Heart left ventricle (tissue), 16 donors: ENCODE measurements around the gene DRD4. TPM values are rescaled to one million over a fixed set of nuclear protein-coding genes. Genes with fewer than 3 reads are reported as not detected.

Experiments used
- ATAC-seq, 4 donors: fragments of 200-7000 bp; cut with Tn5 transposase; one replicate each; pipeline ENCODE4 v1.9.1; 2020 to 2022; ENCODE audit warnings: moderate library complexity in 4 of 4, mild to moderate bottlenecking in 3 of 4, moderate number of reproducible peaks in 1 of 4
- DNase-seq, 5 donors: peaks; one replicate each; pipeline ENCODE4 v3.0.0-alpha.2; 2020
- H3K27ac ChIP-seq, 12 donors: fragments of 200-600 bp; sonication (generic) in 4 of 12; one replicate each; pipeline versions ENCODE4 v1.5.0 to v1.8.0; 2016 to 2022; ENCODE audit warnings: mild to moderate bottlenecking in 2 of 12
- H3K27me3 ChIP-seq, 9 donors: fragments of 200-600 bp; sonication (generic) in 2 of 9; one replicate each; pipeline versions ENCODE4 v1.5.1 to v1.8.0; 2016 to 2022; ENCODE audit warnings: mild to moderate bottlenecking in 3 of 9
- H3K36me3 ChIP-seq, 9 donors: fragments of 200-600 bp; sonication (generic) in 2 of 9; one replicate each; pipeline versions ENCODE4 v1.5.0 to v1.8.0; 2018 to 2022; ENCODE audit warnings: mild to moderate bottlenecking in 2 of 9
- H3K4me1 ChIP-seq, 12 donors: fragments of 200-600 bp; sonication (generic) in 4 of 12; one replicate each; pipeline versions ENCODE4 v1.5.0 to v1.8.0; 2016 to 2022; ENCODE audit warnings: mild to moderate bottlenecking in 3 of 12
- H3K4me3 ChIP-seq, 12 donors: fragments of 200-600 bp; sonication (generic) in 4 of 12; one replicate each; pipeline versions ENCODE4 v1.5.0 to v1.8.0; 2017 to 2022; ENCODE audit warnings: mild to moderate bottlenecking in 9 of 12, moderate library complexity in 4 of 12
- H3K9me3 ChIP-seq, 12 donors: fragments of 200-600 bp; sonication (generic) in 4 of 12; one replicate each; pipeline versions ENCODE4 v1.5.0 to v1.8.0; 2016 to 2022; ENCODE audit warnings: mild to moderate bottlenecking in 1 of 12
- CTCF ChIP-seq, 12 donors: fragments of 200-600 bp; sonication (generic) in 4 of 12; IDR thresholded peaks; one replicate each; pipeline versions ENCODE4 v1.5.0 to v1.8.0; 2018 to 2022; ENCODE audit warnings: antibody characterized with exemption in 12 of 12, mild to moderate bottlenecking in 5 of 12
- POLR2A ChIP-seq, 2 donors: fragments of 450-650 bp; IDR thresholded peaks; one replicate each; pipeline ENCODE4 v1.6.1; 2017; ENCODE audit warnings: antibody characterized with exemption in 2 of 2, mild to moderate bottlenecking in 2 of 2, moderate library complexity in 2 of 2
- WGBS, 4 donors: extraction: QIAGEN DNeasy Blood & Tissue Kit in 2 of 4; methylation state at CpG; one replicate each; pipeline versions ENCODE4 v1.1.5 to v1.1.7; 2013 to 2018; 5-methylcytosine and 5-hydroxymethylcytosine counted together
- intact Hi-C, 10 donors: fragments of 100-400 bp; cut with DNase I; formaldehyde crosslinking; loops; one replicate each; pipeline versions ENCODE4 v1.11.1 to v1.14.2; 2022
- polyA plus RNA-seq, 2 donors: library from polyadenylated mRNA; stranded (reverse); fragments of 200-250 nt; gene quantifications; one replicate each; pipeline ENCODE4 v1.2.3, GENCODE V29; 2013
- total RNA-seq, 9 donors: library from RNA; depleted of rRNA in 2 of 9; stranded (reverse); fragments of >200 nt in 2 of 9; fragmentation: NEBNext Ultra II Directional in 3 of 9; extraction: Animal tissue kit (Norgen Biotek cat#: 25700) in 3 of 9; gene quantifications; one replicate each; pipeline versions ENCODE4 v1.1.0 to v1.2.4, GENCODE V29; 2016 to 2023
- donor health status: ischemic (EF 13 %, LVEDD 7.1; RV severe dilation, severe dysfunction).
- donor health status: healthy with polysubstance abuse.
- donor health status: DM: no; HTN: yes; CAD: no.
- donor health status: DM: no; HTN: no; CAD: no.
- donor health status: ischemic (EF 25% LVEDD 6.9; RV normal size, moderate dysfunction).
- donor health status: ischemic (EF 25% LVEDD 5.7; RV mildly dilated, moderate dysfunction).
- donor health status: healthy.
- donor health status: DM: yes; HTN: yes; CAD: no.
- donor health status: ischemic (EF 35%, LVEDD 5.7; RV mildly dilated, moderate dysfunction).
- donor health status: nonischemic (EF 11% LVEDD 7.7; RV severe dilation, severe dysfunction).
- donor health status: DM: yes; HTN: yes; CAD: no.
- donor health status: PGD.
- donor health status: ischemic (EF 29% LVEDD 5.4; RV normal size, mild dysfunction).
- donor health status: nonischemic (EF 23%, LVEDD 6.1; RV moderate dilation, normal function).

Gene DRD4
- total and polyA plus RNA-seq, 11 donors: 0.07 to 1.0 (median 0.29) TPM; not detected in 4

- Histone ChIP-seq H3K36me3 (peaks cover 0 to 35% (median 18%) of the 10 kb centered on the region in 9 donors), H3K27me3 (no peaks in the 10 kb centered on the region), H3K9me3 (no peaks in the 10 kb centered on the region), H3K4me3 (peak overlapping the region; percentile 25 to 90 (median 70)), H3K4me1 (peaks cover 8 to 38% (median 22%) of the 10 kb centered on the region in 12 donors), H3K27ac (peak overlapping the region; percentile 76 to 99 (median 92))
- intact Hi-C loops: loop anchor here in 1 of 10 donors (5.0 kb wide), 1 partner anchor 39 kb away; the partner anchor contains the start of gene PHRF1
- TF ChIP-seq POLR2A (IDR thresholded peaks at IDR 0.05) (no peak), CTCF (IDR thresholded peaks at IDR 0.05) (no peak)
- ATAC-seq: no peak
- 84 to 89% (median 87%) methylated on average over 34 to 39 of the region's 39 CpGs for WGBS, 4 donors
- DNase-seq: peak in 2 of 5 donors; percentile 58 to 77
Measured at GRCh38 chr11:616320-617198, 20.5 kb upstream of the DRD4 start.

- WGBS, 4 donors: 92 to 95% (median 94%) methylated on average over 33 to 57 of the region's 57 CpGs
- Histone ChIP-seq H3K9me3 (no peaks in the 10 kb centered on the region), H3K27ac (no peak overlapping the region), H3K36me3 (peaks cover 0 to 28% (median 10%) of the 10 kb centered on the region in 9 donors), H3K27me3 (no peaks in the 10 kb centered on the region), H3K4me3 (peak overlapping the region in 1 of 12 donors; percentile 90), H3K4me1 (peaks cover 8 to 38% (median 22%) of the 10 kb centered on the region in 12 donors)
- DNase-seq (peak in 1 of 5 donors; percentile 67), ATAC-seq (no peak)
- TF ChIP-seq POLR2A (IDR thresholded peaks at IDR 0.05): no peak
- TF ChIP-seq CTCF (IDR thresholded peaks at IDR 0.05): no peak
- intact Hi-C loops: loop anchor here in 1 of 10 donors (5.0 kb wide), 1 partner anchor 40 kb away; the partner anchor contains the start of gene PHRF1
Measured at GRCh38 chr11:617199-617911, 19.7 kb upstream of the DRD4 start.

GRCh38 chr11:617912-618682 is 19.0 kb upstream of the DRD4 start:
- 92 to 96% (median 94%) methylated on average over 23 to 25 of the region's 25 CpGs for WGBS, 4 donors
- Histone ChIP-seq H3K27ac (no peak overlapping the region), H3K36me3 (peaks cover 0 to 20% (median 3%) of the 10 kb centered on the region in 9 donors), H3K4me3 (no peak overlapping the region), H3K27me3 (no peaks in the 10 kb centered on the region), H3K9me3 (no peaks in the 10 kb centered on the region), H3K4me1 (peaks cover 8 to 34% (median 21%) of the 10 kb centered on the region in 12 donors)
- ATAC-seq (no peak), DNase-seq (no peak)
- TF ChIP-seq CTCF (IDR thresholded peaks at IDR 0.05): no peak
- TF ChIP-seq POLR2A (IDR thresholded peaks at IDR 0.05): no peak
- intact Hi-C loops: loop anchor here in 1 of 10 donors (5.0 kb wide), 1 partner anchor 41 kb away; the partner anchor contains the start of gene PHRF1
